ENCODE measurements around the gene ABCB1. TPM values are rescaled to one million over a fixed set of nuclear protein-coding genes. Genes with fewer than 3 reads are reported as not detected.

The ABCB1 gene
- total and polyA plus RNA-seq, 2 of the 13 experiments (the other 11 are each of a cell fraction or from before 2014, with no cell fraction given): 42.8 to 52.6 TPM

DNA sequence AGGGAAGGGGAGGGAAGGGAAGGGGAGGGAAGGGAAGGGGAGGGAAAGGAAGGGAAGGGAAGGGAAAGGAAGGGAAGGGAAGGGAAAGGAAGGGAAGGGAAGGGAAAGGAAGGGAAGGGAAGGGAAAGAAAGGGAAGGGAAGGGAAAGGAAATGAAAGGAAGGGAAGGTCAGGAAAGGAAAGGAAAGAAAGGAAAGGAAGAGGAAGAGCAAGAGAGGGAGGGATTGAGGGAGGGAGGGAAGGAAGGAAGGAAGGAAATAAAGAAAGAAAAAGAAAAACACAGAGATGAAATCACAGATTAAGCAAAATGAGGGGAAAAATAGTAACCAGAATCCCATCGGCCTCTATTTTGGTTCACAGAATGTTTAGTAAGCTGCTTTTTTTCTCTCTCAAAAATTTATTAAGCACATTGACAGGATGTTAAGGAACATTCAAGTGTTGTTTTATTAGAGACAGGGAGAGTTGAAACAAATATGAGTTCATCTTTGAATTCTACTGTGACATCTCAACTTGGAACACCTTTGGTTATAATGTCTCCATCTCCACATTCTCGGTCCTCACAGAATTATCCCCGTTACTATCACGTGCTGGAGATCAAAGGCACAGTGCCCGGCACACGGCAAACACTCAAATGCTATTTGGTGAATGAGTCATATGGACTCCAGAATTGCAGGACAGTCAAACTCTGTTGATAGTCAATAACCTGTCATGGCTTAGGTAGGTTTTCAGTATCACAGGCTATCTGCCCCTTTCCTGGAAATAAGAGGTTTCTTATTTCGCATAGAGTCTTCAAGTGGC is 52.4 kb downstream of the ABCB1 start (continued):
- TF ChIP-seq ATF4 (CRISPR knock-in tag; IDR thresholded peaks at IDR 0.05) (no peak), ZNF160 (CRISPR knock-in tag; IDR thresholded peaks at IDR 0.05) (no peak), NFE2 (CRISPR knock-in tag; IDR thresholded peaks at IDR 0.05) (no peak), RORA (CRISPR knock-in tag; IDR thresholded peaks at IDR 0.05) (no peak), ZBTB20 (CRISPR knock-in tag; IDR thresholded peaks at IDR 0.05; ENCODE audit: borderline replicate concordance, low read depth) (no peak), FOXC1 (CRISPR knock-in tag; IDR thresholded peaks at IDR 0.05; ENCODE audit: borderline replicate concordance) (no peak), SMARCC2 (IDR thresholded peaks at IDR 0.05) (no peak), ARNTL (CRISPR knock-in tag; IDR thresholded peaks at IDR 0.05) (peak; percentile 79), TMF1 (CRISPR knock-in tag; IDR thresholded peaks at IDR 0.05; ENCODE audit: low read depth) (no peak), ZBTB39 (CRISPR knock-in tag; IDR thresholded peaks at IDR 0.05) (no peak), ZNF878 (CRISPR knock-in tag; IDR thresholded peaks at IDR 0.05) (no peak), ZBTB21 (CRISPR knock-in tag; IDR thresholded peaks at IDR 0.05) (no peak), ZNF616 (CRISPR knock-in tag; IDR thresholded peaks at IDR 0.05; ENCODE audit: low read depth) (no peak)
- TF ChIP-seq, protein P1, sequence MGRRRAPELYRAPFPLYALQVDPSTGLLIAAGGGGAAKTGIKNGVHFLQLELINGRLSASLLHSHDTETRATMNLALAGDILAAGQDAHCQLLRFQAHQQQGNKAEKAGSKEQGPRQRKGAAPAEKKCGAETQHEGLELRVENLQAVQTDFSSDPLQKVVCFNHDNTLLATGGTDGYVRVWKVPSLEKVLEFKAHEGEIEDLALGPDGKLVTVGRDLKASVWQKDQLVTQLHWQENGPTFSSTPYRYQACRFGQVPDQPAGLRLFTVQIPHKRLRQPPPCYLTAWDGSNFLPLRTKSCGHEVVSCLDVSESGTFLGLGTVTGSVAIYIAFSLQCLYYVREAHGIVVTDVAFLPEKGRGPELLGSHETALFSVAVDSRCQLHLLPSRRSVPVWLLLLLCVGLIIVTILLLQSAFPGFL (CRISPR knock-in tag; IDR thresholded peaks at IDR 0.05): no peak
- TF ChIP-seq, protein P2, sequence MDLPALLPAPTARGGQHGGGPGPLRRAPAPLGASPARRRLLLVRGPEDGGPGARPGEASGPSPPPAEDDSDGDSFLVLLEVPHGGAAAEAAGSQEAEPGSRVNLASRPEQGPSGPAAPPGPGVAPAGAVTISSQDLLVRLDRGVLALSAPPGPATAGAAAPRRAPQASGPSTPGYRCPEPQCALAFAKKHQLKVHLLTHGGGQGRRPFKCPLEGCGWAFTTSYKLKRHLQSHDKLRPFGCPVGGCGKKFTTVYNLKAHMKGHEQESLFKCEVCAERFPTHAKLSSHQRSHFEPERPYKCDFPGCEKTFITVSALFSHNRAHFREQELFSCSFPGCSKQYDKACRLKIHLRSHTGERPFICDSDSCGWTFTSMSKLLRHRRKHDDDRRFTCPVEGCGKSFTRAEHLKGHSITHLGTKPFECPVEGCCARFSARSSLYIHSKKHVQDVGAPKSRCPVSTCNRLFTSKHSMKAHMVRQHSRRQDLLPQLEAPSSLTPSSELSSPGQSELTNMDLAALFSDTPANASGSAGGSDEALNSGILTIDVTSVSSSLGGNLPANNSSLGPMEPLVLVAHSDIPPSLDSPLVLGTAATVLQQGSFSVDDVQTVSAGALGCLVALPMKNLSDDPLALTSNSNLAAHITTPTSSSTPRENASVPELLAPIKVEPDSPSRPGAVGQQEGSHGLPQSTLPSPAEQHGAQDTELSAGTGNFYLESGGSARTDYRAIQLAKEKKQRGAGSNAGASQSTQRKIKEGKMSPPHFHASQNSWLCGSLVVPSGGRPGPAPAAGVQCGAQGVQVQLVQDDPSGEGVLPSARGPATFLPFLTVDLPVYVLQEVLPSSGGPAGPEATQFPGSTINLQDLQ (CRISPR knock-in tag; IDR thresholded peaks at IDR 0.05): no peak
- TF ChIP-seq, protein P3, sequence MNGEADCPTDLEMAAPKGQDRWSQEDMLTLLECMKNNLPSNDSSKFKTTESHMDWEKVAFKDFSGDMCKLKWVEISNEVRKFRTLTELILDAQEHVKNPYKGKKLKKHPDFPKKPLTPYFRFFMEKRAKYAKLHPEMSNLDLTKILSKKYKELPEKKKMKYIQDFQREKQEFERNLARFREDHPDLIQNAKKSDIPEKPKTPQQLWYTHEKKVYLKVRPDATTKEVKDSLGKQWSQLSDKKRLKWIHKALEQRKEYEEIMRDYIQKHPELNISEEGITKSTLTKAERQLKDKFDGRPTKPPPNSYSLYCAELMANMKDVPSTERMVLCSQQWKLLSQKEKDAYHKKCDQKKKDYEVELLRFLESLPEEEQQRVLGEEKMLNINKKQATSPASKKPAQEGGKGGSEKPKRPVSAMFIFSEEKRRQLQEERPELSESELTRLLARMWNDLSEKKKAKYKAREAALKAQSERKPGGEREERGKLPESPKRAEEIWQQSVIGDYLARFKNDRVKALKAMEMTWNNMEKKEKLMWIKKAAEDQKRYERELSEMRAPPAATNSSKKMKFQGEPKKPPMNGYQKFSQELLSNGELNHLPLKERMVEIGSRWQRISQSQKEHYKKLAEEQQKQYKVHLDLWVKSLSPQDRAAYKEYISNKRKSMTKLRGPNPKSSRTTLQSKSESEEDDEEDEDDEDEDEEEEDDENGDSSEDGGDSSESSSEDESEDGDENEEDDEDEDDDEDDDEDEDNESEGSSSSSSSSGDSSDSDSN (CRISPR knock-in tag; IDR thresholded peaks at IDR 0.05): no peak
- TF ChIP-seq, protein P4, sequence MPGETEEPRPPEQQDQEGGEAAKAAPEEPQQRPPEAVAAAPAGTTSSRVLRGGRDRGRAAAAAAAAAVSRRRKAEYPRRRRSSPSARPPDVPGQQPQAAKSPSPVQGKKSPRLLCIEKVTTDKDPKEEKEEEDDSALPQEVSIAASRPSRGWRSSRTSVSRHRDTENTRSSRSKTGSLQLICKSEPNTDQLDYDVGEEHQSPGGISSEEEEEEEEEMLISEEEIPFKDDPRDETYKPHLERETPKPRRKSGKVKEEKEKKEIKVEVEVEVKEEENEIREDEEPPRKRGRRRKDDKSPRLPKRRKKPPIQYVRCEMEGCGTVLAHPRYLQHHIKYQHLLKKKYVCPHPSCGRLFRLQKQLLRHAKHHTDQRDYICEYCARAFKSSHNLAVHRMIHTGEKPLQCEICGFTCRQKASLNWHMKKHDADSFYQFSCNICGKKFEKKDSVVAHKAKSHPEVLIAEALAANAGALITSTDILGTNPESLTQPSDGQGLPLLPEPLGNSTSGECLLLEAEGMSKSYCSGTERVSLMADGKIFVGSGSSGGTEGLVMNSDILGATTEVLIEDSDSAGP (CRISPR knock-in tag; IDR thresholded peaks at IDR 0.05; ENCODE audit: borderline replicate concordance): no peak
